GM21360 (cell line): ENCODE results near the gene PARP15.
"Not testable (repeated sequence)": the region's sequence is repeated elsewhere in the genome, so short reads cannot be mapped to it uniquely, and the experiment has no call there.

Source experiments
- ATAC-seq: cut with Tn5 transposase; IDR thresholded peaks from one replicate; pipeline ENCODE4 v1.9.1; 2021; ENCODE audit warnings: mild to moderate bottlenecking, moderate library complexity; ENCODE audit not compliant: unreplicated experiment

Gene PARP15

GRCh38 chr3:122661633-122662032 is 84.2 kb downstream of the PARP15 start:
- no peak for ATAC-seq

DNA sequence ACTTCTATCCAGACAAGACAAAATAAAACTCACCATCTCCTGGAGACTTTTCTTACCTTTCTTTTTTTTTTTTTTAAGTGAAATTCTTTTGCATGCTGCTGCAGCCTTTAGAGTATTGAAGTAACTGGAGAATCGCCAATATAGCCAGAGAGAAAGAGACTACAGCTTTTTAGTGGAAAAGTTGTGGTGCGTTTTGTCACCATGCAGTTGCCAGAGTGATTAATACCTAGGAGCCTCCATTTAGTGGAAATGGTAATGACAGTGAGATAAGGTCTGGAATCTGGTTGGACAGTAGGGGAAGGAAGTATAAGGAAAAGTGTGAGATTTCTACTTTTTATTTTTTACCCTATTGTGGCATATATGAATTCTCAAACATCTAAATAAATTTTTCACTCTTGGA is 85.1 kb downstream of the PARP15 start:
- ATAC-seq, result no peak

DNA sequence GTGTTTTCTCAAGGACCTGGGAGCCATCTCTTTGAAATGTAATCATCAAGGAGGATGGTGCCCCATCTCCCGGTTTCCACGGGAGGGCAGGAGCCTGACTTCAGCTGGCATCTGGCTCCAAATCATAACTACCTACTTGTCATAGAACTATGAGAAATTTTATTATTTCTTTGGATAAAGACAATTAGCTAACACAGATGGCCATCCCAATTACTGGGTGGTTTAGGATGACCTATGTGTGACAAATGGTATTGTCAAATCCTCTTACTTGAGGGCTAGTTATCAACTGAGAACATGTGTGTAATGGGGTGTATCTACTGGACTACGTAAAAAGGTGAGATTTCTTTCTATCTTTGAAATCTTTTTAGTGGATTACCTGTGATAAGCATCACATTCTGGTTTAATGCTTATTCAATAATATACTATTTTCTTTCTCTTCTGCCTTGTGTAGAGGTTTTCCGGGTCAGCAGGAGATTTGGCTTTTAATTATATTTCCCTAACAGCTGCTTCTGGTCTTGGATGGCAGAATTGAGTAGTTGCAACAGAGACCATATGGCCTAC is 87.9 kb downstream of the PARP15 start:
- ATAC-seq, result no peak

DNA sequence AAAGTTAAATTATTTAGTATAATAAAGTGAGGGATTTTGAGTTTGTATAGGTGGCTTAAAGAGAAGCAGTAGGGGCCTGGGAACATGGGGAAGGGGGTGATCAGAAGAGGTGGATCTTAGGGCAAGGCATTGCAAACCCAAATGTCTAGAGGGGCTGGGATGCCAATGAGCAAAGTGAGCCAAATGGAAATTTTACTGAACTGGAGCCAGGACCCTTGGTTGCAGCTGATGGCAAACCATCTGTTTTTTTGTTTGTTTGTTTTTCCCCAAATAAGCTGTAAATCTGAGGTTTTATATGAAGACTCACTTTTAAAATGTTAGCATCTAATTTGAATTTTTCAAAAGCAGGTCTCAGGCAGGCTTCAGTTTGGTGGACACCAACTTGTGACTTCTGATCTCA is 88.4 kb downstream of the PARP15 start:
- no peak for ATAC-seq

DNA sequence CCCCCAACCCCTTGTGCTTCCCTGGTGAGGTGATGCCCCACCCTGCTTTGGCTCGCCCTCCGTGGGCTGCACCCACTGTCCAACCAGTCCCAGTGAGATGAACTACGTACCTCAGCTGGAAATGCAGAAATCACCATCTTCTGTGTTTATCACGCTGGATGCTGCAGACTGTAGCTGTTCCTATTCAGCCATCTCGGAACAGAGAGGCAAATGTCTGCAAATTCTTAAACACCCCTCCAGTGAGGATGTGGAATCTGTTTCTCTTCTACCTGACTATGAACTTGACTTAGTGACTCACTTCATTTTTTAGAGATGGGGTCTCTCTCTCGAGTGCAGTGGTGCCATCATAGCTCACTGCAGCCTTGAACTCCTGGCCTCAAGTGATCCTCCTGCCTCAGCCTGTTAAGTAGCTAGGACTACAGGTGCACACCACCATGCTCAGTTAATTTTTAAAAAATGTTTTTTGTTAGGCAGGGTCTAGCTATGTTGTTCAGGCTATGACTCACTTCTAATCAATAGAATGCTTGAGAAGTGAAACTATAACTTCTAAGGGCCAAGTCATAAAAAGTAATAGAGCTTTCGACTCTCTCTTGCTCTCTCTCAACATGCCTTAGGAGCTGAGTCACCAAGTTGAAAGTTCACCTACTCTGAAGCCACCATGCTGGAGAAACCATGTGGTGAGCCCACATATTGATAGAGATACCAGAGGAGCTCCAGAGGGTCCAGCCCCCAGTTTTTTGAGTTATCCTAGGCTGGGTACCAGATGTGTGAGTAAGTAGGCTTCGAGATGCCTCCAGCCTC is 91.7 kb downstream of the PARP15 start:
- ATAC-seq, result peak; percentile 66

DNA sequence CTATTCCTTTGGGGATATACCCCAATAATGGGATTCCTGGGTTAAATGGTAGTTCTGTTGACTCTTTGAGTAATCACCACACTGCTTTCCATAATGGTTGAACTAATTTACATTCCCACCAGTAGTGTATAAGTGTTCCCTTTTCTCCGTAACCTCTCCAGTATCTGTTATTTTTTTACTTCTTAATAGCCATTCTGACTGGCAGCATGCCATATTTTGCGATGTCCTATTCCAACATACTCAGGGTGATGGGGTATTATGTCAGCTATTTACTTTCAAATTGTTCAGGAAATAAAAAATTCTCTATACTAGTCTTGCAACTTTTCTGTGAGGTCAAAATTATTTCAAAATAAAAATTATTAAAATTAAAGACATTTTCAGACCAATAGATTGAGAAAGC is 94.1 kb downstream of the PARP15 start:
- ATAC-seq, result no peak

DNA sequence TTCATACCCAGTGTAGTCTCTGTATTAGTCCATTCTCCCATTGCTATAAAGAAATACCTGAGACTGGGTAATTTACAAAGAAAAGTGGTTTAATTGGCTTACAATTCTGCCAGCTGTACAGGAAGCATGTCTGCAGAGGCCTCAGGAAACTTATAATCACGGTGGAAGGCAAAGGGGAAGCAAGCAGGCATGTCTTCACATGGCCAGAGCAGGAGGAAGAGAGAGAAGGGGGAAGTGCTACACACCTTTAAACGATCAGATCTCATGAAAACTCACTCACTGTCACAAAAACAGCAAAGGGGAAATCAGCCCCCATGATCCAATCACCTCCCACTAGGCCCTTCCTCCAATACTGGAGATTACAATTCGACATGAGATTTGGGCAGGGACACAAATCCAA is 96.9 kb downstream of the PARP15 start:
- no peak for ATAC-seq

GRCh38 chr3:122676759-122677158 is 99.3 kb downstream of the PARP15 start:
- no peak for ATAC-seq

GRCh38 chr3:122677216-122677615 is 99.8 kb downstream of the PARP15 start:
- ATAC-seq, result no peak

- ATAC-seq, result no peak
Observed at GRCh38 chr3:122678506-122678905, 101.1 kb downstream of the PARP15 start.

DNA sequence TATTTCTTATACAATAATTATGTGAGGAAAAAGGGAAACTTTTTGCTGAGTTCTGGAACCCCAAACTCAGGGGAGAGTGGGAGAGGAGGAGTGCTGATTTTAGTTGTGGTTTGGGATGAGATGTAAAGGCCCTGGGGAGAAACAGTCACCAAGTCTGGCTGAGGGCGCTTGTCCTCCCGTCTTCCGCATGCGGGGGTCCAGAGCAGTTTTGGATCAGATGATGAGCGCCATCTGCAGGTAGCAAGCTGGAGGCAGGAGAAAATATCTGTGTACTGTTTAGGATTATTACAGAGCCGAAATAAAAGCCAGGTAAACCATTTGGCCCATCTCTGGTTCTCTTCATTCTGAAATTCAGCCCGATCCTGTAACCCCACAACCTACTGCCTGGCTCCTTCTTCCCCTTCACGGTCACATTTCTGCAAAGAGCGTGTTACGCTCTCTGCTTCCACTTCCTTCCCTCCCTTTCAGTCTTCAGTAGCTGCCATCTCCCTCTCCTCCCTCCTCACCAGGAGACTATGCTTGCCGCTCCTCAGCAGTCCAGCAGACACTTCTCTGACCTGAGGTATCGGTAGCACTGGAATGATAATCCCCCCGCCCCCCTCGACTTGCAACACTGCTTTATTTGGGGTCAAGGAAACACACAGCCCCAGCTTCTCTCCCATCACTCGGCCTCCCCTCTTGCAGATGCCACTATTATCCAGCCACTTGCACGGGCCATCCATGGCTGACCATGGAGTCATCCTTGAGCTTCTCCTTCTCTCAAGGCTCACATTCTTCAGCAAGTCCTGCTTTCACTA is 101.8 kb downstream of the PARP15 start:
- no peak for ATAC-seq

DNA sequence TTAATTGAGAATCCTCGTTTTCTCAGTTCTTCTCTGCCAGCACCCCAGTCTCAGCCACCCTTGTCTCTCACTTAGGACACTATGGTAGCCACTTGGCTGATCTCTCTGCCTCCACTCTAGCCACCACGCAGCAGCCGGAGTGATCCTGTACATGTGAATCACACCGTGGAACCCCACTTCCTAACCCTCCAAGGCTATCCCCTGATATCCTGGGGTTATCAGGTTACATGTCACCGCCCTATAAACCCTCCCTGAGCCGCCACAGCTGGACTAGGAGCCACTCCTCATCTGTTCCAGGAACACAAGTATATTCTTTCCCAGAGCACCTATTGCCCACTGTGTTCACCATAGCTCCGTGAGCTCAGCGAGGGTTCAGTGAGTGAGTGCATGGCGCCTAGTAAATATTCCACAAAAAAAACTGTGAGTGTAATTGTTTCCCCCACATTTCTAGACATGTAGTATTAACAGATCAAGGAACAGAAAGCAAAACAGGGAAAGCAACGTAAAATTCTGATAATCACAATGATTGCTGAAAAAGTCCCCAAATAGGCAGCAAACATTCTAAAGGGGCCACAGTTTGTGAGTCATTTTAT is 102.5 kb downstream of the PARP15 start:
- ATAC-seq, result no peak

- peak; percentile 38 for ATAC-seq
Observed at GRCh38 chr3:122680475-122681283, 103.2 kb downstream of the PARP15 start, which contains the start of gene PARP14. Gene PARP14, plus strand, starts transcription at chr3:122680839. Its CDS starts 45 bp downstream, at chr3:122680884.

- ATAC-seq, result no peak
Observed at GRCh38 chr3:122681284-122681973, 104.0 kb downstream of the PARP15 start.

DNA sequence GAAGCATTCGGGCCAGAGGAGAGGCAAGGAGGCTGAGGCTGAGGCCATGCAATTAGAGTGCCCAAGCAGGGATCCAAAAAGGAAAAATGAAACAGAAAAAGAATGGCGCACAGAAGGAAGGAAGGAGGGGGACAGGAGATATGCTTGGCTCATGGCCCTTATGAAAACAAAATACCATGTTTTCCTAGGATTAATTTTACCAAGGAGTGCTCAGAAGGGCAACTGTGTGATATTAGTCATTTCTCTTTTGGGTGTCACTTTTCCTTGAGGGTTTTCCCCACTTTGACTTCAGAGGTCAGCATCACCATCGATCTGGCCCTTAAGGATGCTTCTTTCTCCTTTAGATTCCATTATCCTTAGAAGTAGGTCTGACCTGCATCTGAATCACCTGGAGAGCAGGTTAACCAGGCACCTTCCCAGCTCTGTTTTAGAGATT is 104.5 kb downstream of the PARP15 start:
- ATAC-seq, result no peak

GRCh38 chr3:122682778-122683411 is 105.4 kb downstream of the PARP15 start:
- ATAC-seq, result not testable (repeated sequence)

DNA sequence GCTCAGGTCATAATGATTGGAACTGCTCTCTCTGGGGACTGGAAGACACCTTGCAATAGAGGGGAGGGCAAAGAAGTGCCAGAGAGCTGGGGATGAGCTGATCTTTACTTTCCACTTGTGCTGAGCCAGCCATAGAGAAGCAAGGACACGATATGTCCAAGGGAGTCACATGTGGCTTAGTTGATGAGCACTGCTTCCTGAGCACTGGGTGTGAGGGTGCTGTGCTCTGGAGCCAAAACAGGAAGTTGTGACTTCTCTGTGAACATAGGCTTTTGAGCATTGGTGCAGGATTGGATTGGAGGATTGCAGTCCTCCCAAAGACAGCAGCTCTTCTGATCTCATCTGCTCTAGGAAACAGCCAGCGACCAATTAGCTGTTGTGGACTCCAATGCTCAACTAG is 109.8 kb downstream of the PARP15 start:
- no peak for ATAC-seq
